GM23248 (cell line): ENCODE data around the gene TCEA2.

Experiments used
- EZH2 ChIP-seq: fragments of 200-600 bp; sonication (generic); IDR thresholded peaks from 2 replicates; pipeline ENCODE4 v1.6.1; 2018; ENCODE audit warnings: antibody characterized with exemption, mild to moderate bottlenecking; ENCODE audit not compliant: insufficient read depth, poor library complexity, severe bottlenecking
- EZH2phosphoT487 ChIP-seq: fragments of 200-600 bp; sonication (generic); IDR thresholded peaks from 2 replicates; pipeline ENCODE4 v1.6.1; 2018; ENCODE audit warnings: antibody characterized with exemption, moderate library complexity, mild to moderate bottlenecking, low read depth; ENCODE audit not compliant: insufficient read depth

DNA sequence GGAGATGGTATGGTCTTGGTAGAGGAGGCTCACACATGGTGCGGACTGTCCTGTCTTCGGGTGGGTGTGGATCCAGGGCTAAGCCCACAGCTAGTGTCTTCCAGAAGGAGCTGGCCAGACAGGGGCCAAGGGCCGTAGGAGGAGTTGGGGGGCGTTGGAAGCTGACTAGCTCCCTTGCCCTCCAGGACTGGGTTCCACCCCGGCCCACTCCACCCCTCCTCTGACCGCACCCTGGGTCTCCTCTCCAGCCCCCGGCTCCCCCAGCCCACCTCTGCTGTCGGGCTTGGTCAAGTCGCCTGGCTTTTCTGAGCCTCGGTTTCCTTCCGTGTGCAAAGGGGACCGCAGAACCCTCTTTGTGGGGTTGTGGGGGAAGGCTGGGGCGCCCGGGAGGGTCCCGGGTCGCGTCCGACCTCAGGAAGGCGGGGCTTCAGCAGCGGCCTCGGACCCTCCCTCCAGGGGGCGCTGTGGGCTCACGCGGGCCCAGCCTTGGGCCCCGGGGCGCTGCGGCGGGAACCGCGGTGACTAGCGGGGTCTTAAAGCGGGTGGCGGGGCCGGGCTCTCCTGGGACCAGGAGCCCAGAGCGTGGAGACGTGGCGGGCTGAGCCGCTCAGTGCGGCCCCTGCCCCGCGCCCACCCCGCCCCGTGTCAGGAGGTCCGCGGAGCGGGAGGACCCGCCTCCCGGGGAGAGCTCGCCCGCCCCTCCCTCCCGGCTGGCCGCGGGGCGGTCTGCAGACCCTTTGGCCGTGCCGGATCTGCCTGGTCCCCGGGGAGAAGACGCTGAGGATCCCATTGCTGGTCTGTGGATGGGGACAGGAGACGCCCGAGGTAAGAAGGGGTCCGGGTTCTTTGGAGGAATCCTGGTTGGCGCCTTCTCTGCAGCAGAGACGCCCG is 39.0 kb downstream of the TCEA2 start:
- peak; percentile 55 for TF ChIP-seq EZH2
- no peak for TF ChIP-seq EZH2phosphoT487
